Erythroblast (primary cell): ENCODE results near the gene LRRC52.

Experiments used
- GATA1 ChIP-seq: IDR thresholded peaks from 2 replicates; pipeline ENCODE4 v1.6.1; 2011; ENCODE audit warnings: low read depth, mild to moderate bottlenecking, control low read depth, low read length, moderate library complexity
- POLR2A ChIP-seq: IDR thresholded peaks from 2 replicates; pipeline ENCODE4 v1.6.1; 2011; ENCODE audit warnings: mild to moderate bottlenecking, low read length

GRCh38 chr1:165603810-165604209 lies 60.0 kb downstream of the LRRC52 start:
- no peak for TF ChIP-seq POLR2A
- no peak for TF ChIP-seq GATA1
